Nephron (organoid): ENCODE data around the gene FCN2.

Source experiments
- H3K27ac Mint-ChIP-seq, 3 experiments: 2 replicates each; pipeline ENCODE4 v1.8.0; 2020; ENCODE audit warnings: mixed read lengths in 3 of 3, mild to moderate bottlenecking in 2 of 3, moderate library complexity in 1 of 3
- H3K27me3 Mint-ChIP-seq: 2 replicates; pipeline ENCODE4 v1.8.0; 2021; ENCODE audit warnings: low read depth, mild to moderate bottlenecking, moderate library complexity, mixed read lengths
- H3K36me3 Mint-ChIP-seq: 2 replicates; pipeline ENCODE4 v1.8.0; 2020; ENCODE audit warnings: low read depth, mixed read lengths
- H3K4me1 Mint-ChIP-seq: 2 replicates; pipeline ENCODE4 v1.8.0; 2020; ENCODE audit warnings: mixed read lengths
- H3K4me3 Mint-ChIP-seq, 3 experiments: 2 replicates each; pipeline ENCODE4 v1.8.0; 2020; ENCODE audit warnings: mild to moderate bottlenecking in 3 of 3, mixed read lengths in 3 of 3, moderate library complexity in 2 of 3
- H3K9me3 Mint-ChIP-seq: 2 replicates; pipeline ENCODE4 v1.8.0; 2020; ENCODE audit warnings: mixed read lengths
- CTCF ChIP-seq, 3 experiments: fragments of 200-600 bp; sonication (generic); IDR thresholded peaks; one replicate each; pipeline ENCODE4 v1.5.0; 2021; ENCODE audit warnings: antibody characterized with exemption in 3 of 3; ENCODE audit not compliant: unreplicated experiment in 3 of 3

Gene FCN2

GRCh38 chr9:134863306-134863902 lies 17.2 kb upstream of the FCN2 start:
- Mint-ChIP-seq H3K36me3 (no peaks in the 10 kb centered on the region), H3K27me3 (peaks cover 5% of the 10 kb centered on the region), H3K27ac (no peak overlapping the region), H3K9me3 (peaks cover 15% of the 10 kb centered on the region), H3K4me3 (no peak overlapping the region), H3K4me1 (no peaks in the 10 kb centered on the region)
- TF ChIP-seq CTCF (IDR thresholded peaks at IDR 0.05; ENCODE audit: unreplicated experiment in 3 of 3): no peak

- Mint-ChIP-seq H3K36me3 (no peaks in the 10 kb centered on the region), H3K9me3 (peaks cover 15% of the 10 kb centered on the region), H3K27me3 (peaks cover 7% of the 10 kb centered on the region), H3K27ac (no peak overlapping the region), H3K4me3 (no peak overlapping the region), H3K4me1 (no peaks in the 10 kb centered on the region)
- no peak for TF ChIP-seq CTCF (IDR thresholded peaks at IDR 0.05; ENCODE audit: unreplicated experiment in 3 of 3)
These were observed 16.4 kb upstream of the FCN2 start for GRCh38 chr9:134863941-134864820.

GRCh38 chr9:134864821-134865190 lies 15.8 kb upstream of the FCN2 start:
- Mint-ChIP-seq H3K27ac (no peak overlapping the region), H3K9me3 (peaks cover 15% of the 10 kb centered on the region), H3K4me3 (no peak overlapping the region), H3K4me1 (no peaks in the 10 kb centered on the region), H3K27me3 (peaks cover 7% of the 10 kb centered on the region), H3K36me3 (no peaks in the 10 kb centered on the region)
- TF ChIP-seq CTCF (IDR thresholded peaks at IDR 0.05; ENCODE audit: unreplicated experiment in 3 of 3): no peak

GRCh38 chr9:134867917-134868750 lies 12.5 kb upstream of the FCN2 start:
- Mint-ChIP-seq H3K4me3 (no peak overlapping the region), H3K9me3 (peaks cover 9% of the 10 kb centered on the region)

More at GRCh38 chr9:134867917-134868750, 12.5 kb upstream of the FCN2 start:
- Mint-ChIP-seq H3K36me3 (no peaks in the 10 kb centered on the region), H3K27me3 (peaks cover 8% of the 10 kb centered on the region), H3K4me1 (no peaks in the 10 kb centered on the region), H3K27ac (no peak overlapping the region)
- TF ChIP-seq CTCF (IDR thresholded peaks at IDR 0.05; ENCODE audit: unreplicated experiment in 3 of 3): no peak
